Activated CD4-positive, alpha-beta memory T cell treated with anti-CD3 and anti-CD28 coated beads for 36 hours (primary cell): ENCODE results near the gene LRRC39. TPM values are rescaled to one million over a fixed set of nuclear protein-coding genes. Genes with fewer than 3 reads are reported as not detected.

Experiments
- CTCF ChIA-PET: fragments of 350-600 bp; sonication (Branson Sonifier 250); formaldehyde crosslinking; loops from one replicate; lab custom pipeline; 2021; ENCODE audit warnings: antibody characterized with exemption, inconsistent platforms; lab: Charles Lee
- POLR2A ChIA-PET: fragments of 350-600 bp; sonication (Branson Sonifier 250); formaldehyde crosslinking; loops from one replicate; lab custom pipeline; 2021; ENCODE audit warnings: antibody characterized with exemption; lab: Charles Lee
- DNase-seq: peaks from one replicate; pipeline ENCODE4 v3.0.0-alpha.2; 2020
- H3K27ac Mint-ChIP-seq: one replicate; pipeline ENCODE4 v1.8.0; 2021; ENCODE audit warnings: mixed read lengths
- H3K27me3 Mint-ChIP-seq: one replicate; pipeline ENCODE4 v1.8.0; 2021; ENCODE audit warnings: mixed read lengths
- H3K36me3 Mint-ChIP-seq: one replicate; pipeline ENCODE4 v1.8.0; 2021; ENCODE audit warnings: mixed read lengths
- H3K4me1 Mint-ChIP-seq: one replicate; pipeline ENCODE4 v1.8.0; 2021; ENCODE audit warnings: low read depth, mixed read lengths
- H3K4me3 Mint-ChIP-seq: one replicate; pipeline ENCODE4 v1.8.0; 2021; ENCODE audit warnings: mild to moderate bottlenecking, mixed read lengths
- H3K9me3 Mint-ChIP-seq: one replicate; pipeline ENCODE4 v1.8.0; 2021; ENCODE audit warnings: mixed read lengths
- intact Hi-C: fragments of 100-400 bp; cut with micrococcal nuclease; formaldehyde crosslinking; loops from one replicate; pipeline ENCODE4 v1.15.1; 2023
- total RNA-seq, 2 experiments: library from RNA; stranded (reverse); gene quantifications; one replicate each; pipeline ENCODE4 v1.2.3, GENCODE V29; 2021

LRRC39 gene
- total RNA-seq, 2 experiments from 2014 or later: 0.17 to 0.64 TPM

DNA sequence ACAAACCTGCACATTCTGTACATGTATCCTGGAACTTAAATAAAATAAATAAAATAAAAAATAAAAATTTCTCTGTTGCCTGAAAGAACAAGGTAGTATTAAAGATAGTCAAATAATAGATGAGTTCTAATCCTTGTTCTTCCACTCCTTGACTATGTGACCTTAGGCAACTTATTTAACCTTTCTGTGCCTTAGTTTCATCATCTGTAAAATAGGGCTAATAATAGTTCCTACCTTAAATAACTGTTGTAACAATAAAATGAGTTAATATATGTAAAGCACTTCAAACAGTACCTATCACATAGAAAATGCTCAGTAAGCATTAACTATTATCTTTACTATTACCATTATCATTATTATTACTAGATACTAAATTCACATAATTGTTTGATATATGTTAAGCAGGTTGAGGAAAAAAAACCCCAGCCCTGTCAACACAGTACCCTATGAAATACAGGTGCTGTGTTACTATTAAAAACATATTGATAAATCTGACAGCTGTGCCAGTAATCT, 68.4 kb downstream of the LRRC39 start:
- Mint-ChIP-seq H3K36me3 (peaks cover 26% of the 10 kb centered on the region), H3K27me3 (no peaks in the 10 kb centered on the region), H3K9me3 (no peaks in the 10 kb centered on the region), H3K27ac (no peak overlapping the region), H3K4me1 (peaks cover 2% of the 10 kb centered on the region), H3K4me3 (no peak overlapping the region)
- ChIA-PET POLR2A (no interaction called here), CTCF (no interaction called here)
- DNase-seq: no peak
- intact Hi-C loops: no loop called here

DNA sequence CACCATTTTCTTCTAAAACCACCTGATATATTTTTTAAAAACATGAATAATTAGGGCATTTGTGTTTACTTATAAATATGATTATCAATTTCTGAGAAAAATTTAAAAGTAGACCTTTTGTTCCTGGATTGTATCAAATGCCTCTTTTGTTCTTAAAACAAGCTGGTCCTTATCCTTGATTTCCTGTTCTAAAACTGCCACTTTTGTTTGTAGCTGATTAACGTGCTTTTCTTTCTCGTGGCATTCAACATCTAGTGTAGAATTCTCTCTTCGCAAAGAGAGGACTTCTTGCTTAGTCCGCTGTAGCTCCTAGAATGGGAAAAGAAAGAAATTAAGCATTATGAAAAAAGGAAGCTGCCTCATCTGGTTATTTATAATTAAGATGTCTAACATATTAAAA, 70.4 kb downstream of the LRRC39 start:
- Mint-ChIP-seq H3K4me3 (no peak overlapping the region), H3K36me3 (peaks cover 22% of the 10 kb centered on the region), H3K4me1 (peaks cover 2% of the 10 kb centered on the region), H3K27me3 (no peaks in the 10 kb centered on the region), H3K9me3 (no peaks in the 10 kb centered on the region), H3K27ac (no peak overlapping the region)
- POLR2A ChIA-PET: no interaction called here
- CTCF ChIA-PET: interaction anchor here (1.1 kb wide), 1 partner anchor 356 kb away, joined by 4 read pairs; no protein-coding TSS in a partner anchor
- intact Hi-C loops: no loop called here
- DNase-seq: no peak

GRCh38 chr1:100101564-100101963, 76.5 kb downstream of the LRRC39 start:
- no peaks in the 10 kb centered on the region for H3K27me3 Mint-ChIP-seq
- no peak for DNase-seq

DNA sequence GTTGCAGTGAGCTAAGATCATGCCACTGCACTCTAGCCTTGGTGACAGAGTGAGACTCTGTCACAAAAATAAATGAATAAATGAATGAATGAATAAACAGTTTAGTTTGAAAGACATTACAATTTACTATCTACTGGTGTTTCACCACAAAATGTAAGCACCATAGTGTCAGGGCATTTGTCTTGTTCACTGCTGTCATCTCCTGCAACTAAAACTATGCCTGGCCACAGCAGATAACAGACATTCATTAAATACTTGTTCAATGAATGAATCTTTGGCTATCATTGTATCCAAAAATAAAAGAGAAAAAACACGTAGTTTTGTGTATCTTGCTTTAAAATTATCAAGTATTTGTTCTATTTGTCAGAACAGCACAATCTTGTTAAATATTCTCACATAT, 77.9 kb downstream of the LRRC39 start:
- DNase-seq: no peak
- ChIA-PET POLR2A (no interaction called here), CTCF (no interaction called here)
- intact Hi-C loops: no loop called here
- Mint-ChIP-seq H3K4me1 (no peaks in the 10 kb centered on the region), H3K36me3 (peaks cover 34% of the 10 kb centered on the region), H3K4me3 (no peak overlapping the region), H3K27me3 (no peaks in the 10 kb centered on the region), H3K9me3 (no peaks in the 10 kb centered on the region), H3K27ac (no peak overlapping the region)

More at GRCh38 chr1:100101564-100101963, 76.5 kb downstream of the LRRC39 start:
- no peaks in the 10 kb centered on the region for H3K4me1 Mint-ChIP-seq
- intact Hi-C loops: no loop called here
- POLR2A ChIA-PET: no interaction called here
- no peak overlapping the region for H3K4me3 Mint-ChIP-seq
- peaks cover 35% of the 10 kb centered on the region for H3K36me3 Mint-ChIP-seq
- H3K27ac Mint-ChIP-seq: no peak overlapping the region
- CTCF ChIA-PET: no interaction called here
- no peaks in the 10 kb centered on the region for H3K9me3 Mint-ChIP-seq

Other genes with a start within 250 kb of the LRRC39 start
- gene SLC35A3, start 208.3 kb downstream of the LRRC39 start, total RNA-seq: 10 to 100 TPM; 16.5 to 18.3 TPM
- gene SASS6, start 45.3 kb downstream of the LRRC39 start, total RNA-seq: 10 to 100 TPM; 11.5 to 12.0 TPM
- 10 to 100 TPM; 17.5 TPM for gene TRMT13, start 45.1 kb downstream of the LRRC39 start, total RNA-seq
- 10 to 100 TPM; 11.4 to 11.7 TPM for gene DBT, start 71.6 kb upstream of the LRRC39 start, total RNA-seq
- 10 to 100 TPM; 56.6 to 58.2 TPM for gene RTCA, start 88.0 kb upstream of the LRRC39 start, total RNA-seq
- 10 to 100 TPM; 18.9 to 20.2 TPM for gene CDC14A, start 174.2 kb upstream of the LRRC39 start, total RNA-seq